Measurements from ENCODE around the gene KLHDC9. TPM values are rescaled to one million over a fixed set of nuclear protein-coding genes. Genes with fewer than 3 reads are reported as not detected.

KLHDC9 gene
- total and polyA plus RNA-seq, 2 of the 8 experiments (the other 6 are each of a cell fraction or from before 2014, with no cell fraction given), result 6.5 to 15.6 TPM

DNA sequence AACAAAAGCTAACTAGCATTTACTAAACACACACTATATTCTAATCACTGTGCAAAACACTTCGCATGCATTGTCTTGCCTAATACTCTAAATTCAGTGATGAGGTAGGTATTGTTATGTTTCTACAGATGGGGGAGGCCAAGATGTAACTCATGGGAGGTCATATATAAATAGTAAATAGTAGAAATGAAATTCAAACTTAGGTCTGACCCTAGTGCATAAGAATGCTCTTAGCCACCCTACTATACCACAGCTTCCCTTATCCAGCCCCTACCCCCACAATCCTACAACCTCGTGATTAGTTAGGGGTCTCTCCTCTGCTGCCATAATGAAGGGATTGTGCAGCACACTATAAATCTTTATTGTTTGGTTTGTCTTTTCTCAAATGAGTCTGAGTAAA lies 16.4 kb downstream of the KLHDC9 start:
- H3K79me1 ChIP-seq (ENCODE audit: low read depth, low read length), result peaks cover 15% of the 10 kb centered on the region
- no peak overlapping the region for H4K5ac ChIP-seq (ENCODE audit: insufficient read length, low read depth, low read length)
- no peak overlapping the region for H2BK5ac ChIP-seq (ENCODE audit: low read depth, low read length)
- no peak for DNase-seq (ENCODE audit: low read depth in 1 of 2, low spot score in 2 of 2)
- no peaks in the 10 kb centered on the region for H3K9me3 ChIP-seq (ENCODE audit: insufficient read depth in 2 of 2, low read depth in 1 of 2, low read length in 1 of 2)
- H2AFZ ChIP-seq (ENCODE audit: low read length), result no peak overlapping the region
- 87% methylated on average over 2 of the region's 2 CpGs; no CpG with 5 or more reads in 1 of the 2 experiments for WGBS, 2 experiments (ENCODE audit: extremely low coverage in 1 of 2, insufficient coverage in 1 of 2, insufficient read length in 1 of 2, insufficient replicate concordance in 2 of 2, low coverage in 1 of 2, low lambda C conversion rate in 2 of 2, missing lambda C conversion rate in 1 of 2)
- H2BK120ac ChIP-seq (replicated peaks; ENCODE audit: low read depth, low read length), result no peak overlapping the region
- peaks cover 4 to 10% (median 5%) of the 10 kb centered on the region in 4 experiments; a peak in 6 of 7 replicates for H3K4me1 ChIP-seq (replicated peaks in 1 of 4; ENCODE audit: control insufficient read depth in 3 of 4, insufficient read depth in 4 of 4, low read length in 3 of 4)
- ChIA-PET POLR2A (ENCODE audit: partially characterized antibody) (interaction anchor here (0.6 to 1.6 kb wide), 3 partner anchors 14 to 78 kb away, joined by 3 to 5 read pairs (median 4); no protein-coding TSS in a partner anchor), CTCF (ENCODE audit: partially characterized antibody) (interaction anchor here (5.0 kb wide), 1 partner anchor 17 kb away, joined by 33 read pairs; the partner anchor contains the start of gene KLHDC9)
- H2BK20ac ChIP-seq (ENCODE audit: low read length), result no peak overlapping the region
- peaks cover 0 to 3% of the 10 kb centered on the region in 2 experiments for H4K20me1 ChIP-seq (replicated peaks in 1 of 2; ENCODE audit: control insufficient read depth in 1 of 2, insufficient read depth in 2 of 2, low read length in 2 of 2)
- H4K8ac ChIP-seq (ENCODE audit: extremely low read depth, insufficient read depth, low read length), result no peak overlapping the region
- H3K14ac ChIP-seq (ENCODE audit: insufficient read length), result no peak overlapping the region
- no peaks in the 10 kb centered on the region for H3K27me3 ChIP-seq (replicated peaks in 1 of 4; ENCODE audit: control insufficient read depth in 3 of 4, extremely low read depth in 1 of 4, insufficient read depth in 3 of 4, low read length in 3 of 4)
- no peak overlapping the region for H3K4ac ChIP-seq (replicated peaks; ENCODE audit: insufficient read length, low read depth, low read length)
- no peak overlapping the region for H4K91ac ChIP-seq (replicated peaks; ENCODE audit: insufficient read length, low read length)
- H3K4me3 ChIP-seq (ENCODE audit: extremely low read depth in 1 of 4, insufficient read depth in 2 of 4, low read depth in 3 of 4, low read length in 4 of 4), result no peak overlapping the region
- H3K56ac ChIP-seq (replicated peaks; ENCODE audit: insufficient read length, low read depth, low read length), result no peak overlapping the region
- no peak overlapping the region for H3K4me2 ChIP-seq (ENCODE audit: insufficient read depth in 1 of 2, low read depth in 2 of 2, low read length in 2 of 2)
- no peak for FAIRE-seq
- H2BK12ac ChIP-seq (ENCODE audit: low read depth, low read length), result no peak overlapping the region
- peaks cover 4 to 72% of the 10 kb centered on the region in 2 experiments; a peak in 3 of 4 replicates for H3K79me2 ChIP-seq (ENCODE audit: control insufficient read depth in 1 of 2, insufficient read depth in 2 of 2, low read length in 2 of 2)
- no peak overlapping the region for H3K23ac ChIP-seq (ENCODE audit: insufficient read length)
- H3K27ac ChIP-seq (ENCODE audit: low read depth, low read length), result no peak overlapping the region
- H3K18ac ChIP-seq (ENCODE audit: extremely low read depth, low read length), result no peak overlapping the region
- H3K9ac ChIP-seq (replicated peaks in 1 of 4; ENCODE audit: extremely low read depth in 1 of 4, low read depth in 3 of 4, low read length in 3 of 4), result no peak overlapping the region
- peaks cover 0 to 5% (median 0%) of the 10 kb centered on the region in 4 experiments; a peak in 2 of 8 replicates for H3K36me3 ChIP-seq (ENCODE audit: control insufficient read depth in 2 of 4, insufficient read depth in 4 of 4, low read length in 3 of 4)
- H2BK15ac ChIP-seq (ENCODE audit: low read length), result no peak overlapping the region
- peaks cover 12% of the 10 kb centered on the region for H3K23me2 ChIP-seq (ENCODE audit: low read depth, low read length)
- no peak overlapping the region for H2AK5ac ChIP-seq (ENCODE audit: low read depth, low read length)
- TF ChIP-seq ZNF274 (IDR thresholded peaks at IDR 0.05; ENCODE audit: borderline replicate concordance, extremely low read depth, low read length) (no peak), CBX8 (IDR thresholded peaks at IDR 0.05; ENCODE audit: borderline replicate concordance, low read depth, low read length) (no peak), KDM4A (IDR thresholded peaks at IDR 0.05; ENCODE audit: low read depth, low read length, severe bottlenecking) (no peak), RXRA (IDR thresholded peaks at IDR 0.05; ENCODE audit: insufficient read depth, low read depth, low read length) (no peak), HDAC6 (IDR thresholded peaks at IDR 0.05; ENCODE audit: low read depth, low read length) (no peak), EZH2 (IDR thresholded peaks at IDR 0.05; ENCODE audit: low read depth, low read length, severe bottlenecking) (no peak), BRCA1 (IDR thresholded peaks at IDR 0.05; ENCODE audit: low read depth, low read length) (no peak), NRF1 (IDR thresholded peaks at IDR 0.05; ENCODE audit: low read depth, low read length) (no peak)
- TF ChIP-seq, protein P1, sequence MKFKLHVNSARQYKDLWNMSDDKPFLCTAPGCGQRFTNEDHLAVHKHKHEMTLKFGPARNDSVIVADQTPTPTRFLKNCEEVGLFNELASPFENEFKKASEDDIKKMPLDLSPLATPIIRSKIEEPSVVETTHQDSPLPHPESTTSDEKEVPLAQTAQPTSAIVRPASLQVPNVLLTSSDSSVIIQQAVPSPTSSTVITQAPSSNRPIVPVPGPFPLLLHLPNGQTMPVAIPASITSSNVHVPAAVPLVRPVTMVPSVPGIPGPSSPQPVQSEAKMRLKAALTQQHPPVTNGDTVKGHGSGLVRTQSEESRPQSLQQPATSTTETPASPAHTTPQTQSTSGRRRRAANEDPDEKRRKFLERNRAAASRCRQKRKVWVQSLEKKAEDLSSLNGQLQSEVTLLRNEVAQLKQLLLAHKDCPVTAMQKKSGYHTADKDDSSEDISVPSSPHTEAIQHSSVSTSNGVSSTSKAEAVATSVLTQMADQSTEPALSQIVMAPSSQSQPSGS (IDR thresholded peaks at IDR 0.05; ENCODE audit: low read length), result no peak
- TF ChIP-seq, protein P2, sequence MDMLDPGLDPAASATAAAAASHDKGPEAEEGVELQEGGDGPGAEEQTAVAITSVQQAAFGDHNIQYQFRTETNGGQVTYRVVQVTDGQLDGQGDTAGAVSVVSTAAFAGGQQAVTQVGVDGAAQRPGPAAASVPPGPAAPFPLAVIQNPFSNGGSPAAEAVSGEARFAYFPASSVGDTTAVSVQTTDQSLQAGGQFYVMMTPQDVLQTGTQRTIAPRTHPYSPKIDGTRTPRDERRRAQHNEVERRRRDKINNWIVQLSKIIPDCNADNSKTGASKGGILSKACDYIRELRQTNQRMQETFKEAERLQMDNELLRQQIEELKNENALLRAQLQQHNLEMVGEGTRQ (IDR thresholded peaks at IDR 0.05; ENCODE audit: low read length), result no peak
